ENCODE measurements around the gene TNMD.

TNMD gene

DNA sequence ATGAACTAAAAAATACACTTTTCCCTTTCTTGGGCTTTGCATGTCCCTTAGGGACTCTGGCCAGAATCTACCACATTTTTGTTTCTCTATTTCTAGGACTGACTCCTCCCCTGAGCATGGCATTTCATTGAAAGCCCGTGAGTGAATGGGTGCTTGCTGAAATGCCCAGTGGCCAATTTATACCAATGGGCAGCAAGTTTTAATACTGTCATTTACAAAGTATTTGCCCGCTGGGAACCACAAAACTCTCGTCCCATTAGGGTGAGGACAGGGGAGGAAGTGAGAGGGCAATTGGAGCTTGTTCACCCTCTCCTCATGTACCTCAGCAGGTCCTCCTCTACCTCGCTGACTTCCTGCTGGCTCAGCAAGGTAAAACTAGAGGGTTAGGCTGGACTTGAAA, 60.4 kb downstream of the TNMD start:
- DNase-seq = no peak

DNA sequence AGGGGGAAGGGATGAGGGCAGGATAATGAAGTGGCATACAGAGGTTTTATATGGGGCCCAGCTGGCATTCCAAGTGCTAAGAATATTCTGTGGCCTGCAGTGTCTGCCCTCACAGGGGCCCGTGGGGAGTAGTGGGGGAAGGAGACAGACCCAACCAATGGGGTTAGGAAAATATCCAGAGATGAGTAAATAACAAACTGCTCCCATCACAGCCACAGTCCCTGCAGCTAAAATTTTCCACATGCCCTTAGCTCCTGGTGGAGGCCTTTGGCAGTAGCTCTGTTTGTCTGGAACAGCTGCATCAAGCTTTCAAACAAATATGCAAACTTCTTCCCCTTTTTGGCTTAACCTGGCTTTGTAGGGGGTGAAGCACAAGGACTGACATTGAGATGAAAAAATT, 62.4 kb downstream of the TNMD start:
- no peak for DNase-seq

DNA sequence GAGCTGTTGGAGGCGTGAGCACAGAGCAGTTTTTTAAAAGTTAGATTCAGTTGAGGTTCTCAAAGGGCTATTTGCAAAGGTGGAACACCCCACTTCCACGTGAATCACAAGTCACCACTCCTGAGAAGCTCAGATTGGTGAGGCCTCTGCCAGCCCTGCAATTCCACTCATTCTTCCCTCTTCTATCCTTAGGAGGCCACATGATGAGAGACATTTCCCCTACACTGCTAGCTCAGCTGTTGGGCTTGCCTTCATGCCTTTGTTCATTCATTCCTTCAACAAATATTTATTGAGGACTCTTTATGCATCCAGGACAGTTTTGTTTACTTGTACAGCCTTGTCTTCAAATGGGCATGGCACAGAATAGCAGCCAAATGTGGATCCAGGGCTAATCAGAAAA, 63.0 kb downstream of the TNMD start:
- DNase-seq = no peak

DNA sequence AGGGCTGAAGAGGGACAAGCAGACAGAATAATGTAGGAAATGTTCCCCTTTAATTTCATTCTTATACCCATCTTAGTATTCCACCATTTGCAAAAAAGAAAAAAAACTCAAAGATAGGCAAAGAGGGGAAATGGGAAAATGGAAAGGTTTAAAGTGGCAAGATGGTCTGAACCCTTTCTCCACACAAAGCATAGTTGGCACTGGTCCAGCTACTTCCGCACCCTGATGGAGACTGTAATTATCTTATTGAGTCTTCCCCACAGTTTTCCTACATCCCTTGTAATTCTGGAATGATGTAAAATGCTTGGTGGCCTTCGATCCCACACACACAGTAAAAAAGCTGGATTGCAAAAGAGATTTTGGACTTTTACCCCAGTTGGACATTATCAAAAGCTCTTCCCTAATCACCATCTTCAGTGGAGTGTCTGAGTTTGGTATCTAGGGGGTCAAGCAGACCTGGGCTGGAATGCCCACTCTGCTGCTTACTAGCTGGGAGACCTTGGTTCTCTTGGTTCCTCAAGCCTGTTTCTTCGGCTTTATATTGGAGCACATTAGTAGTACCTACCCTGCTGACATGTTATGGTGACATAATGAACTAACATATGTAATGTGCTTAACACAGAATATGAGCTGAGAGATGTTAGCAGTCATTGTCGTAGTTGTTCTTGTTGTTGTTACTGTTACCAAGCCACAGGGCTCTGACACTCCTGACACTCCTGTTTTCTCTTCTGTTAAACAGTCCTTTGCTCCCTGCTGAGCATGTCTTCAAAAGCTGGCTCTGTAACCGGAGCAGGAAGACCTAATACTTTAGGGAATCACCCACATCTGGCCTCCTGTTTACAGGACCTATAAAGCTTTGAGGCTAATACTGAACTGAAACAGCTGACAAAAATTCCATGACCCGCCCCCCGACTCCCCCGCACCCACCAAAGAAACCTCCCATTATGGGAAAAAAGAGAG, 64.0 kb downstream of the TNMD start:
- no peak for DNase-seq

Measured in stimulated activated naive CD4-positive, alpha-beta T cell treated with Interleukin-2 at 50 U/mL for 16 hours (primary cell).